ENCODE results near the gene TENT4A. TPM values are rescaled to one million over a fixed set of nuclear protein-coding genes. Genes with fewer than 3 reads are reported as not detected.

Gene TENT4A
- total and polyA plus RNA-seq, 2 of the 4 experiments (the other 2 are of a cell fraction): 5.9 to 17.2 TPM

- Histone ChIP-seq H4K8ac (ENCODE audit: low read depth in 2 of 2, low read length in 2 of 2) (no peak overlapping the region), H3K4me3 (ENCODE audit: insufficient read depth, low read depth, low read length) (no peak overlapping the region), H4K5ac (ENCODE audit: low read depth, low read length) (no peak overlapping the region), H2BK15ac (ENCODE audit: low read depth, low read length) (no peak overlapping the region), H3K27me3 (ENCODE audit: control insufficient read depth, insufficient read depth, low read length) (no peaks in the 10 kb centered on the region), H4K91ac (ENCODE audit: insufficient read depth, low read depth, low read length) (no peak overlapping the region), H2BK20ac (ENCODE audit: low read depth, low read length) (no peak overlapping the region), H3K9ac (ENCODE audit: low read depth, low read length) (no peak overlapping the region), H3K18ac (ENCODE audit: low read depth, low read length) (no peak overlapping the region), H2BK120ac (ENCODE audit: low read depth, low read length) (no peak overlapping the region), H2AK5ac (ENCODE audit: low read depth, low read length) (peak overlapping the region; percentile 17; the same call in 1 of the 2 replicates), H2BK5ac (ENCODE audit: low read depth, low read length, poor library complexity, severe bottlenecking) (no peak overlapping the region), H3K14ac (replicated peaks; ENCODE audit: low read depth, low read length) (no peak overlapping the region), H3K9me1 (ENCODE audit: insufficient read depth, low read length) (peaks cover 54% of the 10 kb centered on the region), H2AK9ac (replicated peaks; ENCODE audit: low read depth, low read length, poor library complexity) (no peak overlapping the region), H3K27ac (ENCODE audit: insufficient read depth, low read length) (no peak overlapping the region), H4K20me1 (ENCODE audit: insufficient read depth, low read length) (peaks cover 85% of the 10 kb centered on the region), H3K4me2 (ENCODE audit: low read depth, low read length) (no peak overlapping the region), H3K56ac (ENCODE audit: extremely low read depth, insufficient read depth, low read length) (no peak overlapping the region), H3K79me1 (ENCODE audit: low read depth in 1 of 2, low read length in 2 of 2) (peaks cover 0 to 65% of the 10 kb centered on the region in 2 experiments; a peak in 2 of 4 replicates), H3K23ac (ENCODE audit: low read depth, low read length) (peak overlapping the region; percentile 80), H3K36me3 (ENCODE audit: control insufficient read depth, insufficient read depth, low read length) (no peaks in the 10 kb centered on the region; the same call in 1 of the 2 replicates), H3K4ac (ENCODE audit: low read depth, low read length) (no peak overlapping the region), H3K4me1 (ENCODE audit: control insufficient read depth, insufficient read depth, low read length) (peaks cover 44% of the 10 kb centered on the region), H3K9me3 (ENCODE audit: control insufficient read depth, insufficient read depth, low read length) (no peaks in the 10 kb centered on the region), H2AFZ (replicated peaks; ENCODE audit: low read length, poor library complexity) (no peak overlapping the region)
- ChIA-PET POLR2A (ENCODE audit: unreplicated experiment) (no interaction called here), CTCF (no interaction called here)
- no TSS peak for BruUV-seq (replicated peaks)
- TF ChIP-seq CHD1 (IDR thresholded peaks at IDR 0.05; ENCODE audit: low read depth, low read length) (no peak), NFE2L2 (IDR thresholded peaks at IDR 0.05; ENCODE audit: low read depth, low read length) (no peak), MAZ (IDR thresholded peaks at IDR 0.05; ENCODE audit: borderline replicate concordance, low read depth, low read length) (no peak), SMC3 (IDR thresholded peaks at IDR 0.05; ENCODE audit: low read depth, low read length) (no peak), BHLHE40 (IDR thresholded peaks at IDR 0.05; ENCODE audit: low read depth, low read length) (no peak), CTCF (conservative IDR thresholded peaks at IDR 0.05; ENCODE audit: low read depth, low read length) (no peak), RAD21 (IDR thresholded peaks at IDR 0.05; ENCODE audit: low read length) (no peak), POLR2A (IDR thresholded peaks at IDR 0.05; ENCODE audit: low read depth, low read length) (no peak), ELK1 (IDR thresholded peaks at IDR 0.05; ENCODE audit: borderline replicate concordance, low read depth, low read length) (no peak), CEBPB (IDR thresholded peaks at IDR 0.05; ENCODE audit: low read depth, low read length) (no peak), USF2 (IDR thresholded peaks at IDR 0.05; ENCODE audit: low read depth, low read length) (no peak), MXI1 (IDR thresholded peaks at IDR 0.05; ENCODE audit: borderline replicate concordance, low read depth, low read length) (no peak)
- ATAC-seq (ENCODE audit: low read depth) (no peak), DNase-seq (no peak)
- dilution Hi-C loops (cut with HindIII; ENCODE audit: low sequenced_read_pairs, unreplicated experiment) (no loop called here), in situ Hi-C loops (cut with MboI; ENCODE audit: low sequenced_read_pairs) (no loop called here), intact Hi-C loops (cut with micrococcal nuclease) (no loop called here)
- WGBS, 2 experiments (ENCODE audit: extremely low coverage in 2 of 2, insufficient read length in 1 of 2): no CpG with 5 or more reads among the region's 14 CpGs
Measured at GRCh38 chr5:6718161-6718681, 5.0 kb downstream of the TENT4A start.
